Hair follicular keratinocyte (primary cell): ENCODE measurements around the gene PCDHB8. TPM values are rescaled to one million over a fixed set of nuclear protein-coding genes. Genes with fewer than 3 reads are reported as not detected.

ENCODE experiments used
- total RNA-seq: library from RNA; depleted of rRNA; stranded (reverse); fragments of >200 nt; gene quantifications from 2 replicates; pipeline ENCODE4 v1.2.3, GENCODE V29; 2015

Gene PCDHB8
- not detected in 2 replicates for total RNA-seq

GRCh38 chr5:141177577-141178191, at the start of gene PCDHB8:
PCDHB8 (plus strand) TSS chr5:141177790; CDS start chr5:141178035, 245 bp downstream.

DNA sequence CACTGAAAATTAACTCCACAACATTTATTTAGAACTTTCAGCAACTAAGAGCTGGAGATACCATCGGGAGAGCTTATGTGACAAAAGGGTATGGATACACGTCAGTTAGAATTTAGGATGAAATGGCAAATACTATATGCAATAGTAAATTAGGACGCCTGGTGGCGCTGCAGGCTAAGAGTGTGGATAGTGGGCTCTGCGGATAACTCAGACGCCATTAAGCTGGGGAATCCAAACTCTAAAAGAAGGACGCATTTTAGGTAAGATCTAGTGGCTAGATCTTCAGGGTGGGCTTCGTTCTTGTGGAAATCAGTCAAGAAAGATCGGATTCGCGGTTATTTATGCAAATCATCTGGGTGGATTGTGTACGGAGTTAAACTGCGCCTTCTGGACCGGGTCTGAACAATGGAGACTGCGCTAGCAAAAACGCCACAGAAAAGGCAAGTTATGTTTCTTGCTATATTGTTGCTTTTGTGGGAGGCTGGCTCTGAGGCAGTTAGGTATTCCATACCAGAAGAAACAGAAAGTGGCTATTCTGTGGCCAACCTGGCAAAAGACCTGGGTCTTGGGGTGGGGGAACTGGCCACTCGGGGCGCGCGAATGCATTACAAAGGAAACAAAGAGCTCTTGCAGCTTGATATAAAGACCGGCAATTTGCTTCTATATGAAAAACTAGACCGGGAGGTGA, 42.4 kb upstream of the PCDHB8 start, which contains the start of gene PCDHB5:
TSS of gene PCDHB5 (plus strand) at position 177 of the 688 bp plus-strand sequence. CDS start at position 406, 229 bp downstream.

DNA sequence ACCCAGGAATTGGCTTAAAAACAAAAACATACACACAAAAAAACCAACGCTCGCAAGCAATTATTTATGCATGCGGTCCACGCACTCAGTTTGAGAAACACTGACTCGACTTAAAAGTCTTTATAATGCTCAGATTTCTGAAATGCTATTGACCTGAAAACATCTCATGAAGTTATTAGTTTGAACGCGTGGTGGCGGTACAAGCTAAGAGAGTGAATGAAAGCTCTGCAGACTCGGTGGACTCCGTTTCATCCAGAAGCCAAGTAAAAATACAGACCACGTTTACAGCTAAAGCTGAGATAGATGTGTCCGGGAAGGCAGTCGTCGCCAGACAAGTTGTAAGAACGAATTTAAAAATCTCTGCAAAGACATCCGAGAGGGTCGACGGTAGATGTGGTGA, 27.8 kb upstream of the PCDHB8 start, which contains the start of gene PCDHB6:
TSS of gene PCDHB6 (plus strand) at position 246 of the 400 bp plus-strand sequence. CDS start 201 bp downstream, outside the sequence.

GRCh38 chr5:141172381-141173204, 5.0 kb upstream of the PCDHB8 start, which contains the start of gene PCDHB7:
PCDHB7 (plus strand) TSS chr5:141172644; CDS start chr5:141172836, 192 bp downstream.

DNA sequence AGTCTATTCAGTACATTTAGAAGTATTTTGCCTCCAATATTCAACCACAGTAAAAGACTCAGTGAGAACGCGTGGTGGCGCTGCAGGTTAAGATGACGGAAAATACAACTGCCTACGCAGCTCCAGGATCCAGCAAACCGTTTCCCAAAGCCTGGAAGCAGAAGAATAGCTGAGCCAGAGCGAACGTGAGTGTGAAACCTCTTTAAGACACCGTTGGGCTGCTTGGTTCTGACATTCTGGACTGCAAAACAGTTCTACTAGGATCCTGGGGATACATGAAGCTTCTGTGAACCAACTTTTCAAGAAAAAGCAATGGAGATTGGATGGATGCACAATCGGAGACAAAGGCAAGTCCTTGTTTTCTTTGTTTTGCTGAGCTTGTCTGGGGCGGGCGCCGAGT, 4.7 kb downstream of the PCDHB8 start, which contains the start of gene PCDHB16:
TSS of gene PCDHB16 (plus strand) at position 140 of the 400 bp plus-strand sequence. CDS start at position 313, 173 bp downstream.

GRCh38 chr5:141186897-141187512, 9.4 kb downstream of the PCDHB8 start, which contains the start of gene PCDHB9:
PCDHB9 (plus strand) TSS chr5:141187161; CDS start chr5:141187319, 158 bp downstream.

DNA sequence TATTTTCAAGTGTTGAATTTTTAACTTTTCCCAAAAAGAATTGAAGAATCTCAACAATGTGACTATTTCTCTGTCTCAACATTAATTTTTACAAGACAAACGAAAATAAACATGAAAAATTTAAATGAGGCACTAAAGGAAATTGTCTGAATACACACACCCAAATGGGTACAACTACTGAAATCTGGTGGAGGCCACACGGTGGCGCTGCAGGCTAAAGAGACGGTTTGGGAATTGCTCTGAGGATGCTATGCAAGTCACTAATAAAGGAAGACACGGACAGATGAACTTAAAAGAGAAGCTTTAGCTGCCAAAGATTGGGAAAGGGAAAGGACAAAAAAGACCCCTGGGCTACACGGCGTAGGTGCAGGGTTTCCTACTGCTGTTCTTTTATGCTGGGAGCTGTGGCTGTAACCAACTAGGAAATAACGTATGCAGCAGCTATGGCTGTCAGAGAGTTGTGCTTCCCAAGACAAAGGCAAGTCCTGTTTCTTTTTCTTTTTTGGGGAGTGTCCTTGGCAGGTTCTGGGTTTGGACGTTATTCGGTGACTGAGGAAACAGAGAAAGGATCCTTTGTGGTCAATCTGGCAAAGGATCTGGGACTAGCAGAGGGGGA, 14.6 kb downstream of the PCDHB8 start, which contains the start of gene PCDHB10:
TSS of gene PCDHB10 (plus strand) at position 244 of the 616 bp plus-strand sequence. CDS start at position 444, 200 bp downstream.

GRCh38 chr5:141199359-141200235, 22.0 kb downstream of the PCDHB8 start, which contains the start of gene PCDHB11:
PCDHB11 (plus strand) TSS chr5:141199627; CDS start chr5:141199775, 148 bp downstream.

DNA sequence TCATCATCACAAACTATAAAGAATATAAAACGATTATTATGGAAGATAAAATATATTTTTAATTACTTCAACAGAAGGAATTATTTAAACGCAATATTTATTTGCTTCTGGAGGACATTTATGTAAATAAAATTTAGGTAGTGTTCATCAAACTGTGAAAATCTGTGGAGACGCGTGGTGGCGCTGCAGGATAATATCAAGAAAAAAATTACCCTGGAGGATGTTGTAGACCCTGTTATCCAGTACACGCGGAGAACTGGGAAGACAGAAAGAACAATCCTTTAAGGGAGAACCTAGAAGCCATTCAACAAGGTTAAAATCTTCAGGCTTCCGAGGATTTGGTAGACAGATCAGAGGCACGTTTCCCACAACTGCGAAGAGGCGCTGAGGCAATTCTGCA, 30.9 kb downstream of the PCDHB8 start, which contains the start of gene PCDHB12:
TSS of gene PCDHB12 (plus strand) at position 242 of the 400 bp plus-strand sequence. CDS start 189 bp downstream, outside the sequence.

GRCh38 chr5:141213656-141214339, 36.2 kb downstream of the PCDHB8 start, which contains the start of gene PCDHB13:
PCDHB13 (plus strand) TSS chr5:141213919; CDS start chr5:141214124, 205 bp downstream.

GRCh38 chr5:141223112-141223783, 45.7 kb downstream of the PCDHB8 start, which contains the start of gene PCDHB14:
PCDHB14 (plus strand) TSS chr5:141223343; CDS start chr5:141223506, 163 bp downstream.

Other genes starting within 250 kb of the PCDHB8 start
- 1.1 and 1.3 TPM in 2 replicates for gene PCDHAC2, start 211.3 kb upstream of the PCDHB8 start, total RNA-seq
- gene PCDHB1, start 126.4 kb upstream of the PCDHB8 start, total RNA-seq, result not detected in 2 replicates
- 0.08 and 0.62 TPM in 2 replicates for gene PCDHB2, start 83.2 kb upstream of the PCDHB8 start, total RNA-seq
- gene PCDHB3, start 77.3 kb upstream of the PCDHB8 start, total RNA-seq, result under 0.01 TPM in 1 of 2 replicates, not detected in the other
- gene PCDHB4, start 56.0 kb upstream of the PCDHB8 start, total RNA-seq, result 0.34 TPM in 1 of 2 replicates, not detected in the other
- gene PCDHB5, start 42.6 kb upstream of the PCDHB8 start, total RNA-seq, result not detected in 2 replicates
- gene PCDHB6, start 27.7 kb upstream of the PCDHB8 start, total RNA-seq, result not detected in 2 replicates
- gene PCDHB7, start 5.1 kb upstream of the PCDHB8 start, total RNA-seq, result not detected in 2 replicates
- gene PCDHB16, start 4.6 kb downstream of the PCDHB8 start, total RNA-seq, result 0.16 TPM in 1 of 2 replicates, not detected in the other
- 0.08 TPM in 1 of 2 replicates, not detected in the other for gene PCDHB9, start 9.4 kb downstream of the PCDHB8 start, total RNA-seq
- gene PCDHB10, start 14.6 kb downstream of the PCDHB8 start, total RNA-seq, result under 0.01 and 0.04 TPM in 2 replicates
- gene PCDHB11, start 21.8 kb downstream of the PCDHB8 start, total RNA-seq, result not detected in 2 replicates
- not detected in 2 replicates for gene PCDHB12, start 30.9 kb downstream of the PCDHB8 start, total RNA-seq
- not detected in 2 replicates for gene PCDHB13, start 36.1 kb downstream of the PCDHB8 start, total RNA-seq
- 0.04 TPM in 1 of 2 replicates, not detected in the other for gene PCDHB14, start 45.6 kb downstream of the PCDHB8 start, total RNA-seq
- 0.04 and 0.08 TPM in 2 replicates for gene PCDHB15, start 67.6 kb downstream of the PCDHB8 start, total RNA-seq
- gene SLC25A2, start 126.3 kb downstream of the PCDHB8 start, total RNA-seq, result not detected in 2 replicates
- gene TAF7, start 143.0 kb downstream of the PCDHB8 start, total RNA-seq, result 28.9 and 35.5 TPM in 2 replicates
- gene PCDHGA1, start 152.7 kb downstream of the PCDHB8 start, total RNA-seq, result not detected in 2 replicates
- gene PCDHGA2, start 161.0 kb downstream of the PCDHB8 start, total RNA-seq, result 0.04 and 0.55 TPM in 2 replicates
- gene PCDHGA3, start 166.0 kb downstream of the PCDHB8 start, total RNA-seq, result 0.04 and 0.08 TPM in 2 replicates
- gene PCDHGB1, start 172.3 kb downstream of the PCDHB8 start, total RNA-seq, result 0.23 and 0.38 TPM in 2 replicates
- 0.08 and 0.15 TPM in 2 replicates for gene PCDHGA4, start 177.2 kb downstream of the PCDHB8 start, total RNA-seq
- 0.08 and 0.23 TPM in 2 replicates for gene PCDHGB2, start 182.2 kb downstream of the PCDHB8 start, total RNA-seq
- under 0.01 TPM in 1 of 2 replicates, not detected in the other for gene PCDHGA5, start 186.4 kb downstream of the PCDHB8 start, total RNA-seq
- gene PCDHGB3, start 192.5 kb downstream of the PCDHB8 start, total RNA-seq, result 0.31 and 0.46 TPM in 2 replicates
- gene PCDHGA6, start 196.1 kb downstream of the PCDHB8 start, total RNA-seq, result 0.15 and 0.16 TPM in 2 replicates
- gene PCDHGA7, start 205.0 kb downstream of the PCDHB8 start, total RNA-seq, result 0.11 and 0.86 TPM in 2 replicates
- 1.5 and 3.7 TPM in 2 replicates for gene PCDHGB4, start 209.9 kb downstream of the PCDHB8 start, total RNA-seq
- gene PCDHGA8, start 214.8 kb downstream of the PCDHB8 start, total RNA-seq, result 0.08 and 0.39 TPM in 2 replicates
- gene PCDHGB5, start 220.2 kb downstream of the PCDHB8 start, total RNA-seq, result 3.3 and 5.9 TPM in 2 replicates
- 0.53 and 0.70 TPM in 2 replicates for gene PCDHGA9, start 225.0 kb downstream of the PCDHB8 start, total RNA-seq
- 0.61 and 0.70 TPM in 2 replicates for gene PCDHGB6, start 230.2 kb downstream of the PCDHB8 start, total RNA-seq
- gene PCDHGA10, start 235.2 kb downstream of the PCDHB8 start, total RNA-seq, result 1.3 and 1.6 TPM in 2 replicates
- 1.3 and 2.3 TPM in 2 replicates for gene PCDHGB7, start 239.9 kb downstream of the PCDHB8 start, total RNA-seq
- gene PCDHGA11, start 243.3 kb downstream of the PCDHB8 start, total RNA-seq, result 0.84 and 0.94 TPM in 2 replicates